Activated gamma-delta T cell treated with anti-CD3 and anti-CD28 coated beads, Interleukin-2, amount 50 U/mL, for 16 hours (primary cell): ENCODE measurements around the gene NBPF3.
"Not testable (repeated sequence)": the region's sequence is repeated elsewhere in the genome, so short reads cannot be mapped to it uniquely, and the experiment has no call there.

Source experiments
- DNase-seq: peaks from one replicate; pipeline ENCODE4 v3.0.0-alpha.2; 2020; ENCODE audit warnings: low read depth

NBPF3 gene

GRCh38 chr1:21439345-21439720 lies 604 bp upstream of the NBPF3 start:
- DNase-seq = no peak

DNA sequence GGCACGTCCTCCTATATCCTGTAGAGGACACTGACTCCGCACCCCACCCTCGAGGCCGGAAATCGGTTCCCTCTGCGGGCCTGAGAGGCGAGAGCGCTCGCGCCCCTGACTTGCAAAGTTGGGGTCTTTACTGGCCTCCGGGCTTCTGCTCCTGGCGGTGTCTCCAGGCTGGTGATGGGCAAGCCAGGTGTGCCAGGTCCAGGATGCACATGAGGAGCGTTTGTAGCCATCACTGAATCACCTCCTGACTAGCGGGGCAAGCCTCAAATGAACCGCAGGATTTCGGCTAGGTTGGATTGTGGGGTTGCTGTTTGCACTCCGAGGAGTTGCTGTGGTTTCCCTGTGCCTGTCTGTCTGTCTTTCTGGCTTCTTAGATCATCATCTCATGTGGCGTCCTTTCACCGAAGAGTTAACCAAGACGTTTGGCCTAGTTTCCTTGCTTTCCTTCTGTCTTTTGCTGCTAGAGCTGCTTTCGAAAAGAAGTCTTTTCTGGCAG lies 741 bp downstream of the NBPF3 start:
- DNase-seq = not testable (repeated sequence)

GRCh38 chr1:21446647-21447046 lies 6.7 kb downstream of the NBPF3 start:
- DNase-seq = not testable (repeated sequence)

DNA sequence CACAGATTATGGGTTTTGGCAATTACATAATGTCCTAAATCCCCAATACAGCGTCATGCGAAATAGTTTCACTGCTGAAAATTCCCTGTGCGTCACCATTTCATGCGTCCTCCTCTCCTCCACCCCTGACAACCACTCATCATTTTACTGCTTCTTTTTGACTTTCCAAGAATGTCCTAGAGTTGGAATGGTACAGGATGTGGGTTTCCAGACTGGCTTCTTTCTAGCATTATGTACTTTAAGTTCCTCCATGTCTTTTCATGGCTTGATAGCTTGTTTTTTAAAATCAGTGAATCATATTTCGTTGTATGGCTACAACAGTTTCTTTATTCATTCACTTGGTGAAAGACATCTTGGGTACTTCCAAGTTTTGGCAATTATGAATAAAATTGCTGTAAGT lies 7.4 kb downstream of the NBPF3 start:
- no peak for DNase-seq

- DNase-seq = no peak
Measured at GRCh38 chr1:21449906-21450305, 10.0 kb downstream of the NBPF3 start.

DNA sequence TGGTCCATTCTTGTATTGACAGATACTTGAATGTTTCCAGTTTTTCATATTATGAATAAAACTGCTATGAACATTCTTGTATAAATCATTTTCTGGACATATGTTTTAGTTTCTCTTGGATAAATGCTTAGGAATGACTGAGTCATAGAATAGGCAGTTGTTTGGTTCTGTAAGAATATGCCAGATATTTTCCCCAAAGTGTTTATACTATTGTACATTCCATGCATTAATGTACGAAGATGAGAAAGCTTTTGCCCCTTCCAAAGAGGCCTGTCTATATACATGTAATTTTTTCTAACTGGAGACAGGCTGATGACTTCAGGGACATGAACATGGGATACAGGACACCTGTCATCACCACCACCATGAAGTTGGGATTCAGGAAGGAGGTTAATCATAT lies 11.3 kb downstream of the NBPF3 start:
- no peak for DNase-seq

GRCh38 chr1:21451981-21452411 lies 12.1 kb downstream of the NBPF3 start:
- DNase-seq = no peak

GRCh38 chr1:21453964-21454614 lies 14.2 kb downstream of the NBPF3 start:
- not testable (repeated sequence) for DNase-seq

DNA sequence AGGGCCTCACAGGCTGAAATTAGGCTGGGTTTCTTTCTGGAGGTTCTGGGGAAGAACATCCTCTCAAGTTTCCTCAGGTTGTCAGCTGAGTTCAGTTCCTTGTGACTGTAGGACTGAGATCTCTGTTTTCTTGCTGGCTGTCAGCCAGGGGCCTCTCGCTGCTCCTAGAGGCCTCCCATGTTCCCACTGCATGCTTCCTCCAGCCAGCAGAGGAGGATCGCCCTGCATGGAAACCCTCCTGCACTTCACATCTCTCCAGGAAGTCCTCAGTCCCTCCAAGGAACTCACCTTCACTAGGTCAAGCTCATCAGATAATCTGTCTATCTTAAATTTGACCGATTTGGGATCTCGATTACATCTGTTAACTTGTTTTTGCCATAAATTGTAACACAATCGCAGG lies 15.0 kb downstream of the NBPF3 start:
- DNase-seq = not testable (repeated sequence)

DNA sequence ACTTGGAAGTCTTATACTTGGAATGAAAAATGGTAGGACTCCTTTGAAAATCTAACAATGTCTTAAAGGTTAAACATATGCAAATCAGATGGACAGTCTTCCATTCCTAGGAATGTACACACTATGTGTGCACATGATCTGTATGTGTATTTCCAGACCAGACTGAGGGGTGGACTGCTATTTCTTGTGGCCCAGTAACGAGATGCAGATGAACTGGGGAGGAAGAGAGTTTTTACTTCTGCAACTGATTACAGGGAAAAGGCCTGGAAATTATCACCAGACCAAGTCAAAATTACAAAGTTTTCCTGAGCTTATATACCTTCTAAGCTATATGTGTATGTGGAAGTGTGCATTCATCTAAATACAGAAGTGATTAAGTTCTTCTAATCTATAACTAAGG lies 17.7 kb downstream of the NBPF3 start:
- DNase-seq = no peak

DNA sequence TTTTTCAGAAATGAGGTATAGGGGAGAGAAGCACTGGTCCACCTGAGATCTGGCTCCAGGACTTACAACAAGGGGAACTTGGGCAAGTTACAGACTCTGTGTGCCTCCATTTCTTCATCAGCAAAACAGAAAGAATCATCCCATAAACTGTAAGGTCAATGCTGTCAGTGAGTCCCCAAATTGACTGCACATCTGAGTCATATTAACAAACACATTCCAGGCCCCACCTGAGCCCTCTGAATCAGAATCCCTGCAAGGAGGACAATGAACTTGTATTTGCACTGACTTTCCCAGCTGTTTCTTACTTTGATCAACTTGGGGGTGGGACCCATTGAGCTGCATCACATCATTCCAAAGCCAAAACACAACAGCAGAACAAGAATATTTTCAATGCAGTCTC lies 25.2 kb downstream of the NBPF3 start:
- DNase-seq = not testable (repeated sequence)

DNA sequence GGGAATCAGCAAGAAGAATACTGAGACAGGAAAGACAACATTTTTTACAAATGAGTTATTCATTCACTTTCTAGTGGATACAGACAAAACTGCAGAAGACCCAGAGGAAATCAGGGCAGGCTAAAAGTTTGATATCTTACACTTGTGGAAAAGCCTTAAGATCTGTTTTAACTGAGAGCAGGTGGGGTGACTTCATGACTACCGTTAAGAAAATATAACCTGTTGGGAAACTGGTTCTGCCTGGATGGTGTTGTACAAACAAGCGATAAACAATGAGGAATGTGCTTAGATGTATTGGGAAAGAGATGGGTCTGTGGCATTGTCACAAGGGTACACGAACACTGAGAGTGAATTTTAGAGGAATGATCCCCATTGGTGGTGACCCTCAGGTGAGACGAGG lies 28.0 kb downstream of the NBPF3 start:
- not testable (repeated sequence) for DNase-seq

DNA sequence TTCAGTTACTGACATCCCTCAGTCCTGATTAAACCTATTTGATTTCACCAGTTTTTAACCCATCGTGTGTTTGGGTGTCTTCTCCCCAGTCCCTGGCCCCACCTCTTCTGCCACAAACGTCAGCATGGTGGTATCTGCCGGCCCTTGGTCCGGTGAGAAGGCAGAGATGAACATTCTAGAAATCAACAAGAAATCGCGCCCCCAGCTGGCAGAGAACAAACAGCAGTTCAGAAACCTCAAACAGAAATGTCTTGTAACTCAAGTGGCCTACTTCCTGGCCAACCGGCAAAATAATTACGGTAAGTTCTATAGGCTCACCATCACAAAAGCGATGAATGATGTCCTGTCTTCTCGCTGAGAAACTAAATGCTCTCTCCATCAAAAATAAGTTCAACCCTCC lies 28.7 kb downstream of the NBPF3 start:
- DNase-seq = no peak

- no peak for DNase-seq
Measured at GRCh38 chr1:21469581-21469980, 29.6 kb downstream of the NBPF3 start.

DNA sequence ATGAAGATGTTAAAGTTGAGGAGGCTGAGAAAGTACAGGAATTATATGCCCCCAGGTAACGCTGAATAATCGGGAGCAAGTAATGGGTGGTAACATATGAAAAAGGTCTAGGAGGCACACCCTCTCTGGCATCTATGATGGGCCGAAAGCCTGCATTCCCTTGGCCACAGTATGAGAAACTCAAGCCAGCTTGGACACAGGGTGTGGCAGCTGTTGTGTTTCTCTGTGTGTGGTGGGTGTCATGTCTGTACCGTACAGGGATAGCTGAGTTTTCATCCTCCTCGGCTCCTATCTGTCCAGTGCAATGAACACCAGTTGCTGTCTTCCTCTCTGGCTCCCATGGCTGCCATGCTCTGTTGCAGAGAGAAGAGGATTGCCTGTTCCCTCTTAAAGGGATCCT lies 32.9 kb downstream of the NBPF3 start:
- DNase-seq = no peak

- no peak for DNase-seq
Measured at GRCh38 chr1:21478356-21478755, 38.4 kb downstream of the NBPF3 start.

DNA sequence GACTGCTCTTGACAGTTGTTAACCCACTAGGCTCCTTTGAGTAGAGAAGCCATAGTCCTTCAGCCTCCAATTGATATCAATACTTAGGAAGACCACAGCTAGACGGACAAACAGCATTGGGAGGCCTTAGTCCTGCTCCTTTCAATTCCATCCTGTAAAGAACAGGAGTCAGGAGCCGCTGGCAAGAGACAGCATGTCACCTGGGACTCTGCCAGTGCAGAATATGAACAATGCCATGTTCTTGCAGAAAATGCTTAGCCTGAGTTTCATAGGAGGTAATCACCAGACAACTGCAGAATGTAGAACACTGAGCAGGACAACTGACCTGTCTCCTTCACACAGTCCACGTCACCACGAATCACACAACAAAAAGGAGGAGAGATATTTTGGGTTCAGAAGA lies 43.9 kb downstream of the NBPF3 start:
- DNase-seq = not testable (repeated sequence)

- DNase-seq = no peak
Measured at GRCh38 chr1:21489146-21489545, 49.2 kb downstream of the NBPF3 start.

GRCh38 chr1:21490774-21491487 lies 51.0 kb downstream of the NBPF3 start:
- DNase-seq = no peak

- no peak for DNase-seq
Measured at GRCh38 chr1:21491488-21492355, 51.8 kb downstream of the NBPF3 start.

GRCh38 chr1:21492356-21492625 lies 52.4 kb downstream of the NBPF3 start:
- no peak for DNase-seq

DNA sequence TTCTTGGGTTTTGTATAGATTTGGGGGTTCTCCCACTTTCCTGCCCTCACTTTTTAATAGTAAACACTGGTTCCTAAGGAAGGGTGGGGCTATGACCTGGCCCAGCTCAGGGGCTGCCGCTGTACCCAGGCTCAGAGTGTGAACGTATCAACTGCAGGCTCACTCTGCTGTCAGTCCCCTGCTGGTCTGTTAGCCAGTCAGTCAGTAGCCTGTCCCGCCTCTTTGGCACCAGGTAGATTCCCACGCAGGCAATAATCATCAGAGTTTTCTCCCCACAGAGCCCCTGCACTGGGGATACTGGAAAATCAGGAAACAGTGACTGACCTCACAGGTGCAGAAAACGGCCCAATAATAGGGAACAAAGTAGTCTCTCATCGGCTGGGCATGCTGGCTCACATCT lies 54.3 kb downstream of the NBPF3 start:
- no peak for DNase-seq

DNA sequence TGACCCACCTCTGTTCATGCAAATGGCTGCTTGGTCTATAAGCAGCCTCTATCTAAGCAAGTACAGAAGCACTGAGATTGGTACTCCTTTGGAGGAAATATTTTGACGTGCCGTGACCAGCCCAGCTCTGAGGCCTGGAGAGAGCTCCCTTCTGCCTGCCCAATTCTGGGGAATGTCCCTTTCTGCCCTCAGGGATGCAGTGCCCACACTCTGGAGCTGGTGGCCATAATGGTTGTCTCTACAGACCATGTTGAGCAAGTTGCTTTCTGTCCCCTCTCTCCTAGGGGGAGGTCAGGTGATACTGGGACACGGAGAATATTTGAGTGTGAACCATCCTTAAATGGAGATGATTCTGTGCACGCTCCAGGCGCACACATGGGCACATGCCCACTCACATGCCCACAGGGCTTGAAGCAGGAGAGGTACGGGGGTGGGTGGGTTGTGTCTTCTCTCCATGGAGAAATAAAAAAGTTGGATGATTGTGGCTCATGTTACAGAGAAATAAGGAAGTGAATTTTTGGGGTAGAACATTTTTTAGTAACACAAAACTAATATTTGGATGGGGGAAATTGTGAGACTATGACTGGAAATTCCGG lies 55.4 kb downstream of the NBPF3 start:
- no peak for DNase-seq
